Neural cell (in vitro differentiated cells): ENCODE data around the gene HAND1. TPM values are rescaled to one million over a fixed set of nuclear protein-coding genes. Genes with fewer than 3 reads are reported as not detected.

Source experiments
- H2AFZ ChIP-seq: fragments of 200-600, 300-800 bp; sonication (generic), shearing (Covaris generic); 2 replicates; pipeline ENCODE4 v1.6.0; 2014; ENCODE audit warnings: low read depth, mild to moderate bottlenecking, antibody characterized with exemption, low read length, moderate library complexity
- H3F3A ChIP-seq: fragments of 200-600 bp; shearing (Covaris generic); 2 replicates; pipeline ENCODE4 v1.6.1; 2016; ENCODE audit warnings: mild to moderate bottlenecking, moderate library complexity, mixed read lengths, antibody characterized with exemption, low read length; ENCODE audit not compliant: insufficient read depth, poor library complexity, severe bottlenecking
- H3K27ac ChIP-seq: fragments of 200-600, 300-800 bp; sonication (generic), shearing (Covaris generic); 2 replicates; pipeline ENCODE4 v1.5.1; 2014; ENCODE audit warnings: mild to moderate bottlenecking, low read length, moderate library complexity
- H3K27me3 ChIP-seq: fragments of 300-800, 200-600 bp; sonication (generic), shearing (Covaris generic); 2 replicates; pipeline ENCODE4 v1.6.0; 2014; ENCODE audit warnings: mild to moderate bottlenecking, low read depth, low read length, moderate library complexity; ENCODE audit not compliant: insufficient read depth
- H3K36me3 ChIP-seq: fragments of 300-800, 200-600 bp; sonication (generic), shearing (Covaris generic); 2 replicates; pipeline ENCODE4 v1.5.1; 2014; ENCODE audit warnings: mild to moderate bottlenecking, antibody characterized with exemption, low read length, moderate library complexity; ENCODE audit not compliant: insufficient read depth
- H3K4me2 ChIP-seq: fragments of 300-800, 200-600 bp; sonication (generic), shearing (Covaris generic); 2 replicates; pipeline ENCODE4 v1.6.0; 2014; ENCODE audit warnings: mild to moderate bottlenecking, low read length
- H3K4me3 ChIP-seq: fragments of 300-800, 200-600 bp; sonication (generic), shearing (Covaris generic); 2 replicates; pipeline ENCODE4 v1.5.1; 2014; ENCODE audit warnings: mild to moderate bottlenecking, low read length, moderate library complexity
- H3K79me2 ChIP-seq: fragments of 200-600 bp; shearing (Covaris generic); replicated peaks from 2 replicates; pipeline ENCODE4 v1.6.0; 2014; ENCODE audit warnings: mild to moderate bottlenecking, low read length, moderate library complexity; ENCODE audit not compliant: insufficient read depth
- H3K9ac ChIP-seq: fragments of 300-800, 200-600 bp; sonication (generic), shearing (Covaris generic); 2 replicates; pipeline ENCODE4 v1.6.1; 2016; ENCODE audit warnings: mild to moderate bottlenecking, low read length, mixed read lengths
- H3K9me2 ChIP-seq: fragments of 200-600 bp; shearing (Covaris generic); 2 replicates; pipeline ENCODE4 v1.6.1; 2016; ENCODE audit warnings: mild to moderate bottlenecking, low read length, mixed read lengths; ENCODE audit not compliant: insufficient read depth
- H3K9me3 ChIP-seq: fragments of 200-600, 300-800 bp; sonication (generic), shearing (Covaris generic); 2 replicates; pipeline ENCODE4 v1.6.1; 2016; ENCODE audit warnings: mild to moderate bottlenecking, mixed run types, low read length, moderate library complexity, mixed read lengths
- H4K20me1 ChIP-seq: fragments of 200-600 bp; shearing (Covaris generic); 2 replicates; pipeline ENCODE4 v1.6.1; 2016; ENCODE audit warnings: mild to moderate bottlenecking, mixed run types; ENCODE audit not compliant: insufficient read depth
- EP300 ChIP-seq: fragments of 450-650 bp; conservative IDR thresholded peaks from 2 replicates; pipeline ENCODE4 v1.6.1; 2014; ENCODE audit warnings: antibody characterized with exemption, mild to moderate bottlenecking, moderate library complexity; ENCODE audit not compliant: poor library complexity, severe bottlenecking
- POLR2AphosphoS5 ChIP-seq: IDR thresholded peaks from 2 replicates; pipeline ENCODE4 v1.6.1; 2012
- RAD21 ChIP-seq: fragments of 450-650 bp; conservative IDR thresholded peaks from 2 replicates; pipeline ENCODE4 v1.6.1; 2014; ENCODE audit warnings: antibody characterized with exemption, mild to moderate bottlenecking, moderate library complexity
- REST ChIP-seq: IDR thresholded peaks from 2 replicates; pipeline ENCODE4 v1.6.1; 2012; ENCODE audit warnings: borderline replicate concordance
- TAF1 ChIP-seq: IDR thresholded peaks from 2 replicates; pipeline ENCODE4 v1.6.1; 2012; ENCODE audit warnings: low read depth
- polyA plus RNA-seq: library from polyadenylated mRNA; depleted of rRNA; stranded (reverse); fragments of >200 nt; gene quantifications from 2 replicates; pipeline ENCODE4 v1.2.3, GENCODE V29; 2014

HAND1 gene
- polyA plus RNA-seq, 1 donor from 2014 or later, result not detected

GRCh38 chr5:154505567-154505966 is 27.5 kb upstream of the HAND1 start:
- Histone ChIP-seq H3F3A (no peaks in the 10 kb centered on the region), H3K27ac (no peak overlapping the region), H3K9ac (no peak overlapping the region), H3K4me2 (no peak overlapping the region), H3K4me3 (no peak overlapping the region), H3K27me3 (no peaks in the 10 kb centered on the region), H3K36me3 (no peaks in the 10 kb centered on the region), H2AFZ (no peak overlapping the region), H4K20me1 (no peaks in the 10 kb centered on the region), H3K9me3 (no peaks in the 10 kb centered on the region), H3K79me2 (no peaks in the 10 kb centered on the region), H3K9me2 (no peaks in the 10 kb centered on the region)
- no peak for TF ChIP-seq TAF1

GRCh38 chr5:154503698-154504039 is 25.6 kb upstream of the HAND1 start:
- H3K27me3 ChIP-seq, result no peaks in the 10 kb centered on the region
- no peaks in the 10 kb centered on the region for H3F3A ChIP-seq
- H3K36me3 ChIP-seq, result no peaks in the 10 kb centered on the region
- H3K9me3 ChIP-seq, result no peaks in the 10 kb centered on the region
- no peak overlapping the region for H3K4me2 ChIP-seq
- no peak overlapping the region for H3K27ac ChIP-seq
- no peaks in the 10 kb centered on the region for H3K9me2 ChIP-seq
- H3K4me3 ChIP-seq, result no peak overlapping the region
- H4K20me1 ChIP-seq, result no peaks in the 10 kb centered on the region
- no peak overlapping the region for H2AFZ ChIP-seq
- H3K9ac ChIP-seq, result no peak overlapping the region
- no peaks in the 10 kb centered on the region for H3K79me2 ChIP-seq
- no peak for TF ChIP-seq TAF1
- TF ChIP-seq EP300, result no peak
- TF ChIP-seq REST, result no peak
- no peak for TF ChIP-seq RAD21
- TF ChIP-seq POLR2AphosphoS5, result no peak

- no peak overlapping the region for H2AFZ ChIP-seq
- TF ChIP-seq TAF1, result no peak
- no peak overlapping the region for H3K4me2 ChIP-seq
Observed at GRCh38 chr5:154502180-154502579, 24.2 kb upstream of the HAND1 start.

GRCh38 chr5:154501566-154501965 is 23.5 kb upstream of the HAND1 start:
- H2AFZ ChIP-seq, result no peak overlapping the region
- no peaks in the 10 kb centered on the region for H3K79me2 ChIP-seq
- H3K9ac ChIP-seq, result no peak overlapping the region
- H3K4me2 ChIP-seq, result no peak overlapping the region
- H3K27ac ChIP-seq, result no peak overlapping the region
- no peak overlapping the region for H3K4me3 ChIP-seq
- no peaks in the 10 kb centered on the region for H3K9me3 ChIP-seq
- no peaks in the 10 kb centered on the region for H3F3A ChIP-seq
- no peaks in the 10 kb centered on the region for H3K9me2 ChIP-seq
- TF ChIP-seq TAF1, result no peak
- no peak for TF ChIP-seq EP300
- TF ChIP-seq REST, result no peak
- no peak for TF ChIP-seq RAD21
- TF ChIP-seq POLR2AphosphoS5, result no peak
- H3K36me3 ChIP-seq, result no peaks in the 10 kb centered on the region
- no peaks in the 10 kb centered on the region for H4K20me1 ChIP-seq
- H3K27me3 ChIP-seq, result no peaks in the 10 kb centered on the region

More at GRCh38 chr5:154502180-154502579, 24.2 kb upstream of the HAND1 start:
- Histone ChIP-seq H3K27me3 (no peaks in the 10 kb centered on the region), H4K20me1 (no peaks in the 10 kb centered on the region), H3K36me3 (no peaks in the 10 kb centered on the region), H3K9ac (no peak overlapping the region), H3K27ac (no peak overlapping the region), H3K9me2 (no peaks in the 10 kb centered on the region), H3K4me3 (no peak overlapping the region), H3K79me2 (no peaks in the 10 kb centered on the region), H3F3A (no peaks in the 10 kb centered on the region), H3K9me3 (no peaks in the 10 kb centered on the region)
